Raji (cell line): ENCODE data around the gene KIF20A.

Experiments
- POLR2A ChIP-seq: IDR thresholded peaks from 2 replicates; pipeline ENCODE4 v1.6.1; 2011; ENCODE audit warnings: low read depth, low read length, control low read depth; ENCODE audit not compliant: insufficient read depth

Gene KIF20A

GRCh38 chr5:138230981-138231589 is 52.2 kb downstream of the KIF20A start:
- TF ChIP-seq POLR2A: no peak

DNA sequence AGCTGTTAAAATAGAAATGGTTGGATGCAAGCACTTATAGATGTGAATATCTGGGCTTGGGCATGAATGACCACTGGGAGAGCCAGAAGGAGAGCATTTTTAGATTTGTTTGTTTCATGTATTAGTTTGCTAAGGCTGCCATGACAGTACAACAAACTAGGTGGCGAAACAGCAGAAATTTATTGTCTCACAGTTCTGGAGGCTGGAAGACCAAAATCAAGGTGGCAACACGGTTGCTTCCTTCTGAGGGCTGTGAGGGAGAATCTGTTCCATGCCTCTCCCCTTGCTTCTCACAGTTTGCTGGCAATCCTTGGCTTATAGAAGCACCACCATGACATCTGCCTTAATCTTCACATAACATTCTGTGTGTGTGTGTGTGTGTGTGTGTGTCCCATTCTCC is 54.4 kb downstream of the KIF20A start:
- no peak for TF ChIP-seq POLR2A

GRCh38 chr5:138234651-138235050 is 55.7 kb downstream of the KIF20A start:
- no peak for TF ChIP-seq POLR2A
